Cardiac septum (tissue), 1 donor: Measurements from ENCODE around the gene MYBPC1. TPM values are rescaled to one million over a fixed set of nuclear protein-coding genes. Genes with fewer than 3 reads are reported as not detected.
A peak's percentile ranks its signal among the peaks of the same experiment; 100 is the strongest.
"Not testable (repeated sequence)": the region's sequence is repeated elsewhere in the genome, so short reads cannot be mapped to it uniquely, and the experiment has no call there.

Source experiments
- DNase-seq: peaks from one replicate; pipeline ENCODE4 v3.0.0-alpha.2; 2020; ENCODE audit warnings: low spot score
- intact Hi-C: fragments of 100-400 bp; cut with DNase I; formaldehyde crosslinking; loops from one replicate; pipeline ENCODE4 v1.14.0; 2022
- total RNA-seq: library from RNA; stranded (reverse); fragmentation: NEBNext Ultra II Directional; extraction: Animal tissue kit (Norgen Biotek cat#: 25700); gene quantifications from one replicate; pipeline ENCODE4 v1.2.1, GENCODE V29; 2021
- donor health status: DM: no; HTN: no; CAD: no.

Gene MYBPC1
- total RNA-seq, 1 donor from 2014 or later: 3.1 TPM

DNA sequence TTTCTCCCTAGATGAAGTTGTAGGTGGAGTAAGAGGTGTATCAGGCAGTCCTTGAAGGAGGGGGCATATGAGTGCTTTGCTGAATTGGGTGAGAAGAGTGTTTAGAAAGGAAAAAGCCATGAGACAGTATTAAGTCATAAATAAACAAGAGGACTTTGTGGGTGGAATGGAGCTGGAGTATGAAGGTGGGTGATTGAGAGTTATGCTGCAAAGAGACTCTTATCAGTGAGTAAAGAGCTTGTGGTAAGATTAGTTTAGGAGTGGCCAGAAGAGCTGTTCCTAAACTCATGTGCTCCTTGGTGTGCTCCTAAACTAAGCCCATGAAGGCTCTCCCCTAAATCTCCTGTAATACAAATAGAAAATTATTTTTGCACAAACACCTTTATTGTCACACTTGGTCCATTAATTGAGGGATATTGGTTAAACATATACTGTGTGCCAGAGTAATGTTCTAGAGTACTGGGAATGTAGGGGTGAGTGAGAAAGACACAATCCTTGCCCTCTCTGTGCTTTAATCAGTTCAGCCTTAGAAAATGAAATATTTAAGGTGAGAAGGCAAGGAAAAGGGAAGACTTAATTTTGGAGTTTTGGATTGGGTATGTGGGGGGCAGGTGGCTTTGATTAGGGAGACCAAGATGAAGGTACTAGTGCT lies 112.5 kb downstream of the MYBPC1 start:
- no peak for DNase-seq
- intact Hi-C loops: no loop called here

- intact Hi-C loops: no loop called here
These were observed 115.5 kb downstream of the MYBPC1 start for GRCh38 chr12:101710288-101710687.

DNA sequence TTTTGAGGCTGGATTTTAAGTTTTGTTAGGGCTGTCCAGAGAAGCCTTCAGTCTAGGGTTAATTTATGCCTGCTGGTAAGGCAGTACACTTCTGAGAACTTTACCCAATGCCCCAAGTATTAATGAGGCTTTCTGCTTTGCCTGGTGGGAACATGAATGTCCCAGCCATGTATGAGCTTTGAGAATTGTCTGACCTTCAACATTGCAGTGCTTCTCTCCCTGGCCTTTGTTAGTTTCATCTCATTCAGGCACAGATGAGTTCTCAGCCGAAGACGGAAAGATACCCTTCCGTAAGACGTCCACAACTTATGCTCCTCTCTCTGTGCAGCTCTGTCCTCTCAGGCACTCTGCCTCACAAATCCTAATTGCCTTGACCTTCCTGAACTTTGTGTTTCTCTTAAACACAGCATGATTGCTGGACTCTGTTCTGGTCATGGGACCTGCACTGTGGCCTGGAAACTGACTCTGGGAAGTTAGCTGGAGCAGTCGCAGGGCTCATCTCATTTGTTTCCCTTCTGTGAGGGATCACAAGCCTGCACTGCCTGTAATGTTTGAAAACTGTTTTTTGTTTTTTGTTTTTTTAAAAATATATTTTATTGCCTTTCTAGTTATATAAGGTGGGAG lies 118.4 kb downstream of the MYBPC1 start:
- peak; percentile 76 for DNase-seq
- intact Hi-C loops: no loop called here

More at GRCh38 chr12:101710288-101710687, 115.5 kb downstream of the MYBPC1 start:
- no peak for DNase-seq

DNA sequence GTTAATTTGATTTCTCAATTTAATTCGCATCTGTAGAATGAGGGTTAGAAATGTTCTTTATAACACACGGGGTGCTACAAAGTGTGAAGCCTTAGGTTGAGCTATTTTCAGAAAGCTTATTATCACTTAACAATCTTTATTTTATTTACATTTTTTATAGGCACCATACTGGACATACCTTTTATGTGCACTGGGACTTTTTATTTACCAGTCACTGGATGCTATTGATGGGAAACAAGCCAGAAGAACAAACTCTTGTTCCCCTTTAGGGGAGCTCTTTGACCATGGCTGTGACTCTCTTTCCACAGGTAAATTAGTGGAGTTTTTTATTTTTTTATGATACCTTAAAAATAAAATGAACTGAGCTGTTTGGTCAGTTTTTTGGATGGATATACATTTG lies 119.2 kb downstream of the MYBPC1 start:
- intact Hi-C loops: no loop called here
- no peak for DNase-seq

DNA sequence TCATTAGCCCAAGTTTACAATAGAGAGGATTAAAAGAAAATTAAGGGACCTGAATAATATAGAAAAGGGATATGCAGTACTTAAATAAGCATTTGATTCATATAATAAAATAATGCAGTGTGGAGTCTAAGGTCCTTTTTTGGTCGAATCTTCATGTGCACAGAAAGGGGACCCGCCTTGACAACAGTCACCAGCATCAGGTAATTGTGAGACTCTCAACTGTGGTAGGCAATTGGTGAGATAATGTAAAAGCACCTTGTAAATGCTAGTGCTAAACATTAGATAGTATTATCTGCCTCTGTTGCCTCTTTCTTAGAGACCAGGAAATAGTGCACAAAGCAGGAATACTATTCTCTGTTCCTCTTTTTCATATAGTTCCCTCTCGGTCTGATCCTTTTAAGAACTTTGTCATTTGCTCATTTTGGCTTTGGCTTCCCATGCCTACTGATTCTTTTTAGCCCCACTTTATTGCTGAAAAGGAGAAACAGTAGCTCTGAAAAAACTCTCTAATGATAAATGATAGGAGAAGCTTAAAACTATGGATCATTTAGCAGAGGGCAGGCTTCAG lies 120.2 kb downstream of the MYBPC1 start:
- intact Hi-C loops: no loop called here

DNA sequence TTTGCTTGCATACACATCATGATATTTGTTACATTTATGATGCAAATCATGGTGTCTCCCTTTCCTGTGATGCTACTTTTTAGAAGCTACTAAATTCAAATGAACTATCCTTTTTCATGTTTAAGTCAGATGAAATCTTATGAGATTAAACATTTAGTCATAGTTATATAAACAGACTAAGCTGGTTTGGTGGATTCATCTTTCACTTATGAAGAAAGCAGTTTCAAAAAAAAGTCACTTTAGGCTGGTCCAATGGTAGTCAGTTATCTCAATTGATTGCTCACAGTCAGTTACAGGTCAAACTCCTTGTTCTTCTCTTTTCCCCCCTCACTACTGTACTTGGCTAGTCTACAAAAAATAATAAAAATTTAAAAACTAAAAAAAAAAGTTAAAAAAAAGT lies 124.8 kb downstream of the MYBPC1 start:
- DNase-seq: no peak
- intact Hi-C loops: no loop called here

More for the DNA sequence above, 120.2 kb downstream of the MYBPC1 start:
- DNase-seq: no peak

GRCh38 chr12:101720118-101720517 lies 125.3 kb downstream of the MYBPC1 start:
- DNase-seq: no peak
- intact Hi-C loops: no loop called here

GRCh38 chr12:101722392-101722791 lies 127.6 kb downstream of the MYBPC1 start:
- intact Hi-C loops: no loop called here
- DNase-seq: no peak

GRCh38 chr12:101727098-101727497 lies 132.3 kb downstream of the MYBPC1 start:
- intact Hi-C loops: no loop called here
- no peak for DNase-seq

DNA sequence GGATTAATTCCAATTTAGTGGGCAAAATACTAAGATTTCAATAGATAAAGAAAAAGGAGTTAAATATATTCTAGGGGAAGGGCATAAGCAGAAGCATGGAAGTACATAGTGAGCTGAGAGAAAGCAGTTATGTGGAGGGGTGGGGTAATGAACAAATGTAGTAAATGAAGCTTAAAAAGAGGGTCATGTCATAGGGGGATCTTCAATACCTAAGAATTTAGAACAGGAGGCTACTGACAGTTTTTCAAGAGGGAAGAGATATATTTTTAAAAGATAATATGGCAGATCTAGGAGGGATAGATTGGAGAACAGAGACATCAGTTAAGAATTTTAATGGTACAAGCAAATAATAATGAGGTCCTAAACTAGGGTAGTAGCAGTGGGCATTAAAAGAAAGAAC lies 135.1 kb downstream of the MYBPC1 start:
- DNase-seq: no peak
- intact Hi-C loops: no loop called here

GRCh38 chr12:101732318-101732717 lies 137.5 kb downstream of the MYBPC1 start:
- intact Hi-C loops: no loop called here

DNA sequence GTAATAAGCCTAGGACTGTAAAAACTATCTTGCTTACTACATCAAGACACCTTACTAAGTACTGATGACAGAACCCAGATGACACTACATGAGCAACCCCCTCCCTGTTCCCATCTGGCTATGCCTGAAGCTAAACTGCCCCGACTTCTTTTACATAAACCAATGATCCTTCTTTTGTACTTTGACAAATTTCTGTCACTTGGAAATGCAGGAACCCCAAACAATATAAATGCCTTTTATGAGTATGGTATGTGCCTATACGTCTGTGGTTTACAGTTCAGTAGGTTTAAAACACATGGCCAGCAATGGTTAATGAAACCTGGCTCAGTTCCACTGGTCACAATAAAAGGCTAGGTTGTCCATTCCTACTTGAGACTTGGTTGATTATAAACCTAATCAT lies 138.4 kb downstream of the MYBPC1 start:
- no peak for DNase-seq
- intact Hi-C loops: no loop called here

More at GRCh38 chr12:101732318-101732717, 137.5 kb downstream of the MYBPC1 start:
- DNase-seq: no peak

DNA sequence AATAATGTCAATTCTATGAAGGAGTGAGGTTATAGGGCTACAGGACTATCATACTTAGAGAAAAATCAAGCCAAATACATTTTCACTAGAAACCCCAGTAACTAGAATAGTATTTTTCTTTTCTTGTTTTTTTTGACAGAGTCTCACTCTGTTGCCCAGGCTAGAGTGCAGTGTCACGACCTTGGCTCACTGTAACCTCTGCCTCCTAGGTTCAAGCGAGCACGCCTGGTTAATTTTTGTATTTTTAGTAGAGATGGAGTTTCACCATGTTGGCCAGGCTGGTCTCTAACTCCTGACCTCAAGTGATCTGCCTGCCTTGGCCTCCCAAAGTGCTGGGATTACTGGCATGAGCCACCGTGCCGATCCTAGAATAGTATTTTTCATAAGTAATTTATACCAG lies 139.7 kb downstream of the MYBPC1 start:
- intact Hi-C loops, DNase-seq: not testable (repeated sequence)

Other genes with a start within 250 kb of the MYBPC1 start
- 92.6 TPM for gene ARL1, start 187.2 kb upstream of the MYBPC1 start, total RNA-seq
- gene SPIC, start 119.6 kb upstream of the MYBPC1 start, total RNA-seq: not detected
- 86.1 TPM for gene CHPT1, start 102.7 kb downstream of the MYBPC1 start, total RNA-seq
- gene SYCP3, start 144.5 kb downstream of the MYBPC1 start, total RNA-seq: not detected
- gene GNPTAB, start 236.0 kb downstream of the MYBPC1 start, total RNA-seq: 47.9 TPM